CD8-positive, alpha-beta memory T cell (primary cell): ENCODE results near the gene MAL. TPM values are rescaled to one million over a fixed set of nuclear protein-coding genes. Genes with fewer than 3 reads are reported as not detected.

Experiments used
- CTCF ChIA-PET: fragments of 350-600 bp; sonication (Branson Sonifier 250); formaldehyde crosslinking; loops from one replicate; lab custom pipeline; 2021; ENCODE audit warnings: antibody characterized with exemption; lab: Charles Lee
- POLR2A ChIA-PET: fragments of 350-600 bp; sonication (Branson Sonifier 250); formaldehyde crosslinking; loops from one replicate; lab custom pipeline; 2021; ENCODE audit warnings: antibody characterized with exemption; lab: Charles Lee
- DNase-seq, 5 donors: peaks; one replicate each; pipeline versions ENCODE4 v3.0.0 to v3.0.0-alpha.2; 2020 to 2022; ENCODE audit warnings: mixed read lengths in 1 of 5
- H3K27ac ChIP-seq: one replicate; pipeline ENCODE4 v1.7.0; 2013; ENCODE audit warnings: low read depth, mild to moderate bottlenecking, low read length, moderate library complexity
- H3K27me3 ChIP-seq: 2 replicates; pipeline ENCODE4 v1.7.0; 2013; ENCODE audit warnings: low read length, mild to moderate bottlenecking; ENCODE audit not compliant: insufficient read depth, poor library complexity, severe bottlenecking
- H3K36me3 ChIP-seq: 2 replicates; pipeline ENCODE4 v1.7.0; 2013; ENCODE audit warnings: mild to moderate bottlenecking, low read length, moderate library complexity; ENCODE audit not compliant: insufficient read depth
- H3K4me1 ChIP-seq: 2 replicates; pipeline ENCODE4 v1.7.0; 2013; ENCODE audit warnings: mild to moderate bottlenecking, low read length, moderate library complexity; ENCODE audit not compliant: insufficient read depth
- H3K4me3 ChIP-seq: 2 replicates; pipeline ENCODE4 v1.7.0; 2013; ENCODE audit warnings: mild to moderate bottlenecking, low read length
- H3K9me3 ChIP-seq: 2 replicates; pipeline ENCODE4 v1.7.0; 2013; ENCODE audit warnings: mild to moderate bottlenecking, low read length
- H3K27ac Mint-ChIP-seq, 8 donors: one replicate each; pipeline ENCODE4 v1.8.0; 2020 to 2021; ENCODE audit warnings: mixed read lengths in 8 of 8, mild to moderate bottlenecking in 6 of 8, inconsistent platforms in 3 of 8, moderate library complexity in 3 of 8
- H3K27me3 Mint-ChIP-seq, 2 donors: one replicate each; pipeline ENCODE4 v1.8.0; 2020 to 2021; ENCODE audit warnings: mixed read lengths in 2 of 2, mild to moderate bottlenecking in 1 of 2, moderate library complexity in 1 of 2
- H3K36me3 Mint-ChIP-seq, 3 donors: one replicate each; pipeline ENCODE4 v1.8.0; 2020 to 2021; ENCODE audit warnings: mixed read lengths in 3 of 3, inconsistent platforms in 1 of 3, mild to moderate bottlenecking in 1 of 3
- H3K4me1 Mint-ChIP-seq, 3 donors: one replicate each; pipeline ENCODE4 v1.8.0; 2020 to 2021; ENCODE audit warnings: mixed read lengths in 3 of 3, inconsistent platforms in 1 of 3, mild to moderate bottlenecking in 1 of 3
- H3K4me3 Mint-ChIP-seq, 7 donors: one replicate each; pipeline ENCODE4 v1.8.0; 2020 to 2021; ENCODE audit warnings: mixed read lengths in 7 of 7, mild to moderate bottlenecking in 6 of 7, moderate library complexity in 4 of 7, inconsistent platforms in 2 of 7
- H3K9me3 Mint-ChIP-seq, 5 donors: one replicate each; pipeline ENCODE4 v1.8.0; 2020 to 2022; ENCODE audit warnings: mixed read lengths in 5 of 5, mild to moderate bottlenecking in 3 of 5, moderate library complexity in 2 of 5, inconsistent platforms in 1 of 5
- polyA plus RNA-seq: library from polyadenylated mRNA; unstranded; fragments of 300-500 nt; fragmentation: Illumina TruSeq; gene quantifications from one replicate; pipeline ENCODE4 v1.2.3, GENCODE V29; 2021
- total RNA-seq, 2 experiments: library from RNA; stranded (reverse); gene quantifications; one replicate each; pipeline ENCODE4 v1.2.3, GENCODE V29; 2021

Gene MAL
- total RNA-seq (10 to 100 TPM; 25.2 to 27.3 TPM), polyA plus RNA-seq (50.4 TPM)

GRCh38 chr2:95025406-95026319, at the start of gene MAL:
Gene MAL, plus strand, starts transcription at chr2:95025708. Its CDS starts 85 bp downstream, at chr2:95025793.
- POLR2A ChIA-PET: interaction anchor here (1.0 to 4.9 kb wide), 5 partner anchors 28 to 96 kb away, joined by 4 to 44 read pairs (median 11); partner anchors contain the start of gene MRPS5
- H3K27me3 Mint-ChIP-seq: peaks cover 20 to 29% of the 10 kb centered on the region in 2 donors
- peak within 1 kb of the TSS in 7 of 8 donors; percentile 60 to 97 (median 90) for H3K27ac Mint-ChIP-seq
- H3K4me3 ChIP-seq: peak within 1 kb of the TSS; percentile 74
- peaks cover 53% of the 10 kb centered on the region for H3K4me1 ChIP-seq
- CTCF ChIA-PET: interaction anchor here (0.7 to 7.6 kb wide), 5 partner anchors 19 to 90 kb away, joined by 3 to 286 read pairs (median 14); no protein-coding TSS in a partner anchor
- no peak within 1 kb of the TSS for H3K27ac ChIP-seq
- no peaks in the 10 kb centered on the region for H3K9me3 Mint-ChIP-seq
- DNase-seq: peak in 4 of 5 donors; percentile 16 to 68 (median 42)
- peak within 1 kb of the TSS; percentile 86 to 96 (median 94) for H3K4me3 Mint-ChIP-seq
- H3K36me3 Mint-ChIP-seq: peaks cover 0 to 5% (median 4%) of the 10 kb centered on the region in 3 donors
- no peaks in the 10 kb centered on the region for H3K9me3 ChIP-seq
- peaks cover 24 to 72% (median 52%) of the 10 kb centered on the region in 3 donors for H3K4me1 Mint-ChIP-seq
- no peaks in the 10 kb centered on the region for H3K27me3 ChIP-seq
- no peaks in the 10 kb centered on the region for H3K36me3 ChIP-seq

- H3K27me3 Mint-ChIP-seq: peaks cover 1 to 34% of the 10 kb centered on the region in 2 donors
- Histone ChIP-seq H3K4me3 (no peak overlapping the region), H3K36me3 (no peaks in the 10 kb centered on the region), H3K27ac (no peak overlapping the region), H3K9me3 (no peaks in the 10 kb centered on the region), H3K4me1 (no peaks in the 10 kb centered on the region), H3K27me3 (no peaks in the 10 kb centered on the region)
- no peak overlapping the region for H3K4me3 Mint-ChIP-seq
- no peak for DNase-seq
- peak overlapping the region in 1 of 8 donors; percentile 29 for H3K27ac Mint-ChIP-seq
- ChIA-PET POLR2A (no interaction called here), CTCF (no interaction called here)
- H3K36me3 Mint-ChIP-seq: no peaks in the 10 kb centered on the region
- H3K4me1 Mint-ChIP-seq: no peaks in the 10 kb centered on the region
- no peaks in the 10 kb centered on the region for H3K9me3 Mint-ChIP-seq
Measured at GRCh38 chr2:94977826-94978225, 47.7 kb upstream of the MAL start.

GRCh38 chr2:94978917-94979316, 46.6 kb upstream of the MAL start:
- no peaks in the 10 kb centered on the region for H3K9me3 ChIP-seq
- CTCF ChIA-PET: no interaction called here
- H3K27ac Mint-ChIP-seq: no peak overlapping the region
- H3K36me3 Mint-ChIP-seq: no peaks in the 10 kb centered on the region
- H3K9me3 Mint-ChIP-seq: no peaks in the 10 kb centered on the region
- no peaks in the 10 kb centered on the region for H3K4me1 ChIP-seq
- no peak for DNase-seq
- no peak overlapping the region for H3K4me3 Mint-ChIP-seq
- H3K27ac ChIP-seq: no peak overlapping the region
- peaks cover 1 to 34% of the 10 kb centered on the region in 2 donors for H3K27me3 Mint-ChIP-seq
- no peaks in the 10 kb centered on the region for H3K36me3 ChIP-seq
- H3K27me3 ChIP-seq: no peaks in the 10 kb centered on the region
- H3K4me1 Mint-ChIP-seq: no peaks in the 10 kb centered on the region
- POLR2A ChIA-PET: no interaction called here
- no peak overlapping the region for H3K4me3 ChIP-seq

- Mint-ChIP-seq H3K4me3 (no peak overlapping the region), H3K4me1 (no peaks in the 10 kb centered on the region), H3K27me3 (peaks cover 1 to 37% of the 10 kb centered on the region in 2 donors), H3K36me3 (no peaks in the 10 kb centered on the region), H3K9me3 (no peaks in the 10 kb centered on the region), H3K27ac (no peak overlapping the region)
- POLR2A ChIA-PET: no interaction called here
- CTCF ChIA-PET: no interaction called here
- Histone ChIP-seq H3K27me3 (no peaks in the 10 kb centered on the region), H3K27ac (no peak overlapping the region), H3K4me1 (no peaks in the 10 kb centered on the region), H3K9me3 (no peaks in the 10 kb centered on the region), H3K4me3 (no peak overlapping the region), H3K36me3 (no peaks in the 10 kb centered on the region)
- DNase-seq: no peak
Measured at GRCh38 chr2:94979406-94980375, 45.8 kb upstream of the MAL start.

- H3K27me3 Mint-ChIP-seq: peaks cover 4 to 34% of the 10 kb centered on the region in 2 donors
- H3K27me3 ChIP-seq: no peaks in the 10 kb centered on the region
- POLR2A ChIA-PET: no interaction called here
- H3K27ac ChIP-seq: no peak overlapping the region
- no peak overlapping the region for H3K27ac Mint-ChIP-seq
- no peak for DNase-seq
- CTCF ChIA-PET: no interaction called here
- H3K36me3 ChIP-seq: no peaks in the 10 kb centered on the region
- no peaks in the 10 kb centered on the region for H3K4me1 Mint-ChIP-seq
- H3K36me3 Mint-ChIP-seq: no peaks in the 10 kb centered on the region
- no peaks in the 10 kb centered on the region for H3K9me3 Mint-ChIP-seq
- no peak overlapping the region for H3K4me3 ChIP-seq
- H3K4me1 ChIP-seq: no peaks in the 10 kb centered on the region
- H3K4me3 Mint-ChIP-seq: no peak overlapping the region
- no peaks in the 10 kb centered on the region for H3K9me3 ChIP-seq
Measured at GRCh38 chr2:94980406-94980805, 45.1 kb upstream of the MAL start.

- CTCF ChIA-PET: no interaction called here
- no peaks in the 10 kb centered on the region for H3K4me1 Mint-ChIP-seq
Measured at GRCh38 chr2:94982156-94982555, 43.4 kb upstream of the MAL start.

GRCh38 chr2:94982675-94983074, 42.8 kb upstream of the MAL start:
- Mint-ChIP-seq H3K36me3 (no peaks in the 10 kb centered on the region), H3K27ac (no peak overlapping the region), H3K4me1 (no peaks in the 10 kb centered on the region), H3K27me3 (peaks cover 4 to 36% of the 10 kb centered on the region in 2 donors), H3K4me3 (no peak overlapping the region), H3K9me3 (no peaks in the 10 kb centered on the region)
- DNase-seq: no peak
- Histone ChIP-seq H3K9me3 (no peaks in the 10 kb centered on the region), H3K27me3 (no peaks in the 10 kb centered on the region), H3K4me1 (no peaks in the 10 kb centered on the region), H3K4me3 (no peak overlapping the region), H3K27ac (no peak overlapping the region), H3K36me3 (no peaks in the 10 kb centered on the region)
- ChIA-PET POLR2A (no interaction called here), CTCF (no interaction called here)

More at GRCh38 chr2:94982156-94982555, 43.4 kb upstream of the MAL start:
- no peaks in the 10 kb centered on the region for H3K36me3 ChIP-seq
- H3K27me3 Mint-ChIP-seq: peaks cover 4 to 38% of the 10 kb centered on the region in 2 donors
- H3K4me3 ChIP-seq: no peak overlapping the region
- H3K27me3 ChIP-seq: no peaks in the 10 kb centered on the region
- no peak overlapping the region for H3K27ac ChIP-seq
- H3K9me3 ChIP-seq: no peaks in the 10 kb centered on the region
- no peak for DNase-seq
- H3K4me3 Mint-ChIP-seq: no peak overlapping the region
- no peak overlapping the region for H3K27ac Mint-ChIP-seq
- no peaks in the 10 kb centered on the region for H3K36me3 Mint-ChIP-seq
- H3K9me3 Mint-ChIP-seq: no peaks in the 10 kb centered on the region
- POLR2A ChIA-PET: no interaction called here
- no peaks in the 10 kb centered on the region for H3K4me1 ChIP-seq
